Tibial nerve (tissue), 4 donors: ENCODE measurements around the gene FXYD3.

ENCODE experiments used
- CTCF ChIP-seq, 5 experiments: fragments of 200-600 bp in 3 of 5; fragments of 450-650 bp in 2 of 5; sonication (generic) in 3 of 5; IDR thresholded peaks; one replicate each; pipeline ENCODE4 v1.5.1; 2016 to 2019; ENCODE audit warnings: antibody characterized with exemption in 5 of 5, mild to moderate bottlenecking in 3 of 5, moderate library complexity in 2 of 5
- EP300 ChIP-seq, 2 donors: sonication (generic); formaldehyde crosslinking; IDR thresholded peaks; one replicate each; pipeline ENCODE4 v1.6.1; 2017; ENCODE audit warnings: antibody characterized with exemption in 2 of 2, mild to moderate bottlenecking in 1 of 2

- TF ChIP-seq EP300 (IDR thresholded peaks at IDR 0.05): peak in 1 of 2 donors; percentile 99
- TF ChIP-seq CTCF (IDR thresholded peaks at IDR 0.05): peak; percentile 41 to 81 (median 66)
Measured at GRCh38 chr19:35140962-35141836, 25.6 kb downstream of the FXYD3 start.
